Tibial artery (tissue), 4 donors: ENCODE measurements around the gene PDE4B.
A peak's percentile ranks its signal among the peaks of the same experiment; 100 is the strongest.

Experiments used
- DNase-seq, 2 donors: peaks; one replicate each; pipeline ENCODE4 v3.0.0-alpha.2; 2019
- H3K27ac ChIP-seq, 2 donors: fragments of 200-600 bp; sonication (generic) in 1 of 2; 1 replicate in 1 of 2; 2 replicates in 1 of 2; pipeline ENCODE4 v1.5.1; 2018 to 2019; ENCODE audit warnings: mild to moderate bottlenecking in 1 of 2
- H3K27me3 ChIP-seq, 2 donors: fragments of 200-600 bp; sonication (generic) in 1 of 2; one replicate each; pipeline versions ENCODE4 v1.5.1 to v1.6.0; 2016 to 2019
- H3K36me3 ChIP-seq, 3 donors: fragments of 200-600 bp; sonication (generic) in 2 of 3; one replicate each; pipeline ENCODE4 v1.5.1; 2016 to 2019; ENCODE audit warnings: mild to moderate bottlenecking in 2 of 3
- H3K4me1 ChIP-seq, 4 donors: fragments of 200-600 bp; sonication (generic) in 2 of 4; 1 replicate in 3 of 4; 2 replicates in 1 of 4; pipeline ENCODE4 v1.5.1; 2016 to 2019
- H3K4me3 ChIP-seq, 2 donors: fragments of 200-600 bp; sonication (generic) in 1 of 2; 1 replicate in 1 of 2; 2 replicates in 1 of 2; pipeline ENCODE4 v1.5.1; 2018 to 2019; ENCODE audit warnings: mild to moderate bottlenecking in 2 of 2
- H3K9me3 ChIP-seq, 3 donors: fragments of 200-600 bp; sonication (generic) in 1 of 3; one replicate each; pipeline ENCODE4 v1.5.1; 2016 to 2019
- CTCF ChIP-seq, 2 experiments: fragments of 200-600 bp in 1 of 2; fragments of 450-650 bp in 1 of 2; IDR thresholded peaks; one replicate each; pipeline ENCODE4 v1.5.1; 2017 to 2019; ENCODE audit warnings: antibody characterized with exemption in 2 of 2, mild to moderate bottlenecking in 1 of 2, moderate library complexity in 1 of 2
- intact Hi-C: fragments of 100-400 bp; cut with DNase I; formaldehyde crosslinking; loops from one replicate; pipeline ENCODE4 v1.15.0; 2023; ENCODE audit warnings: low total_unique reads

Gene PDE4B

GRCh38 chr1:66275083-66275482 is 482.4 kb downstream of the PDE4B start:
- Histone ChIP-seq H3K4me3 (no peak overlapping the region), H3K4me1 (peaks cover 0 to 55% (median 45%) of the 10 kb centered on the region in 4 donors), H3K9me3 (no peaks in the 10 kb centered on the region), H3K36me3 (no peaks in the 10 kb centered on the region), H3K27ac (peak overlapping the region; percentile 79 to 82), H3K27me3 (no peaks in the 10 kb centered on the region)
- intact Hi-C loops = no loop called here
- no peak for DNase-seq
- TF ChIP-seq CTCF (IDR thresholded peaks at IDR 0.05) = no peak

GRCh38 chr1:66275601-66276023 is 482.9 kb downstream of the PDE4B start:
- Histone ChIP-seq H3K9me3 (no peaks in the 10 kb centered on the region), H3K4me3 (no peak overlapping the region), H3K27ac (peak overlapping the region; percentile 79 to 82), H3K27me3 (no peaks in the 10 kb centered on the region), H3K36me3 (no peaks in the 10 kb centered on the region), H3K4me1 (peaks cover 0 to 55% (median 42%) of the 10 kb centered on the region in 4 donors)
- no peak for TF ChIP-seq CTCF (IDR thresholded peaks at IDR 0.05)
- intact Hi-C loops = no loop called here
- DNase-seq = peak in 1 of 2 donors; percentile 36

- intact Hi-C loops = no loop called here
- TF ChIP-seq CTCF (IDR thresholded peaks at IDR 0.05) = no peak
- Histone ChIP-seq H3K9me3 (no peaks in the 10 kb centered on the region), H3K27me3 (no peaks in the 10 kb centered on the region), H3K4me1 (peaks cover 0 to 56% (median 44%) of the 10 kb centered on the region in 4 donors), H3K27ac (peak overlapping the region; percentile 79 to 82), H3K36me3 (no peaks in the 10 kb centered on the region), H3K4me3 (no peak overlapping the region)
- no peak for DNase-seq
Measured at GRCh38 chr1:66276218-66276617, 483.5 kb downstream of the PDE4B start.

GRCh38 chr1:66278260-66279021 is 485.7 kb downstream of the PDE4B start:
- Histone ChIP-seq H3K27ac (peak overlapping the region; percentile 30 to 54), H3K4me3 (no peak overlapping the region), H3K9me3 (no peaks in the 10 kb centered on the region), H3K27me3 (no peaks in the 10 kb centered on the region), H3K4me1 (peaks cover 0 to 66% (median 49%) of the 10 kb centered on the region in 4 donors), H3K36me3 (no peaks in the 10 kb centered on the region)
- TF ChIP-seq CTCF (IDR thresholded peaks at IDR 0.05) = no peak
- DNase-seq = no peak
- intact Hi-C loops = no loop called here

GRCh38 chr1:66281808-66282207 is 489.1 kb downstream of the PDE4B start:
- H3K27ac ChIP-seq = peak overlapping the region; percentile 66 to 71
- intact Hi-C loops = no loop called here

More at GRCh38 chr1:66281808-66282207, 489.1 kb downstream of the PDE4B start:
- Histone ChIP-seq H3K9me3 (no peaks in the 10 kb centered on the region), H3K27me3 (no peaks in the 10 kb centered on the region), H3K36me3 (no peaks in the 10 kb centered on the region), H3K4me3 (no peak overlapping the region), H3K4me1 (peaks cover 0 to 69% (median 43%) of the 10 kb centered on the region in 4 donors)
- no peak for DNase-seq
- no peak for TF ChIP-seq CTCF (IDR thresholded peaks at IDR 0.05)
